Measurements from ENCODE around the gene SRR.

- TF ChIP-seq CTCF (IDR thresholded peaks at IDR 0.05) (no peak), POLR2A (IDR thresholded peaks at IDR 0.05) (no peak)
These were observed 68.4 kb downstream of the SRR start for GRCh38 chr17:2372180-2372579.
